ENCODE results near the gene KCTD17.

Gene KCTD17

GRCh38 chr22:37080838-37081237 lies 29.3 kb downstream of the KCTD17 start:
- DNase-seq: no peak

GRCh38 chr22:37082251-37082873 lies 30.8 kb downstream of the KCTD17 start:
- no peak for DNase-seq

- no peak for DNase-seq
Measured at GRCh38 chr22:37083914-37084313, 32.4 kb downstream of the KCTD17 start.

- no peak for DNase-seq
Measured at GRCh38 chr22:37084385-37084784, 32.8 kb downstream of the KCTD17 start.

DNA sequence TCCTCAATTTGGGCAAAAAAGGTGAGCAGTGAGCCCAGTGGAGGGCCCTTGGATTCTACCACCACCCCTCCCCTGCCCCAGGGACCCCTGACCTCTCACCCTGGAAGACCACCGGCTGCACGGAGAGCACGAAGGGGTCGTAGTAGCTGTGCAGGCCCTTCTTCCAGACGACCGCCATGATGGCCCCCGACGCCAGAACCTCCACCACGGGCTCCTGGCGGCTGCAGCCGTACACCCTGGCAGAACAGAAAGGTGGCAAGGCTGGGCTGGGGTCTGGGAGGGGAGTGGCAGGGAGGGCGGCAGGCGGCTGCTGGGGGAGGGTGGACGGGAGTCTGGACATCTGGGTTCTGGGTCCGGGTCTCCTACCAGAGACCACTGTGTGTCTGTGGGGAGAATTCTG lies 34.6 kb downstream of the KCTD17 start:
- no peak for DNase-seq

DNA sequence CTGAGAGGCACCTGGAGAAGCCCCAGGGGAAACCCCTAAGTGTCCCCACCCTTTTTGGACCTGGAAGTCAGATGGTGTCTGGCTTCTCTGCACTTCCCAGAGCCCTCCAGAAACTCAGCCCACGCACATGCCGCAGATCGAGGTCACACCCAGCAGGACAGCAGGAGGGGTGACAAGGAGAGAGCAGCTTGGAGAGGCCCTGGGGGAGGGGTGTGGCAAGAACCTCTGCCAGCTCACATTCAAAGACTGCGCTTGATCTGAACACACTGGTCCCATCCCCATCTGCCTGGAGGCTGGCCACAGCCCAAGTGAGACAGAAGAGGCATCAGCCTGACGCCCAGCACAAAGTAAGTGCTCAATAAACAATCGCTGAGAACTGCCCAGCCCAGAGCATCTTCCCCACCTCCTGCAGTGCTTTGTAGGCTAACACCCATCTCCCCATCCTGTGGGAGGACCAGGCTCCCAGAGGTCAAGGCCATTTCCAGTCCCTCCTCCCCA lies 36.6 kb downstream of the KCTD17 start:
- no peak for DNase-seq

- no peak for DNase-seq
Measured at GRCh38 chr22:37088750-37089408, 37.3 kb downstream of the KCTD17 start.

DNA sequence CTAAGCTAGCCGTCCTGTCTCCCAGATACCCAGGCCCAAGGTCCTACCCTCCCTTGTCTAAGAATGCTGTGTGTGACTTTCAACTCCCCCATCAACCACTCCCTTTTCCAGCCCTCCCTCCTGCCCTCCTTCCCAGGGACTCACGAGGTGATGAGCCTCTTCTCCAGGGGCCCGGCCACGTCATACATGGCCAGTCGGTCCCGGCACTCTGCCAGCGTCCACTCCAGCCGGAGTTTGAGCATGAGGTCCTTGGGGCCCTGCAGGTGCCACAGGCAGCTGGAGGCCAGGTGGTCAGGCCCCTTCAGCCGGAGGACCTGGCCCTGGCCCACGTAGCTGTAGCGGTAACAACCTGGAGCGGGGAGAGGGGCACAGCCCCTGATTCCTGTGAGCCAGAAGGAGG lies 37.9 kb downstream of the KCTD17 start:
- no peak for DNase-seq

DNA sequence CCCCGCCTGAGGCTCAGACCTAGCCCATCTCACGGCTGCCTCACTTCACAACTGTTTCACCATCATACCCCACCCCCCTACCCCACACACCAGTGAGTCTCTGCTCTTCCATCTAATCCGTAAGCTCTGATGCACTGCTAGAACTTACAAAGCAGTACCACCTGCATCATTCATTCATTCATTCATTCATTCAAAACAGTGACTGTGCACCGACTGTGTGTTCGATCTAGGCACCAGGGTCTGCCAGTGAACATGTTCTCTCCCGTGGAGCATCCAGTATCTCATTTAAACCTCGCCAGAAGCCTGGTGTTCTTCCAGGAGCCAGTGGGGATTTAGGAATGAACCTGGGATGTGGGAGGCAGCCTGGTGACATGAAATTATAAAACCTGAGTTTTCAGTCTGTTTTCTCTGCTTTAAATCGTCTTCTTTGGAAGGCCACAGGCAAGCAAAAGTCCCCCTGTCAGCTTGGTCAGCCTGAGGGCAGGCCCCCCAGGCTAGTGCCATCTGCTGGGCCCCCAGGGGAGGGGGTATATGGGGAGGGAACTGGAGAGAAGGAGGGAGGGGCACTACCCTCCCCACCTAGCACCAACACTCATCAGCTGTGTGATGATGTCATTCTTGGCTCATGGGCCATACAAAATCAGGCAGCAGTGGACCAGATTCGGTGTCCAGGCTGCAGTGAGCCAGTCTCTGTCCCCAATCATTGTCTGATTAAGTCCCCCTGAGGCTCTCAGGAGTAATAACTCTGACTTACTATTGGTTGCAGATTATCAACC lies 39.6 kb downstream of the KCTD17 start:
- DNase-seq: no peak

GRCh38 chr22:37091994-37092393 lies 40.5 kb downstream of the KCTD17 start:
- no peak for DNase-seq

DNA sequence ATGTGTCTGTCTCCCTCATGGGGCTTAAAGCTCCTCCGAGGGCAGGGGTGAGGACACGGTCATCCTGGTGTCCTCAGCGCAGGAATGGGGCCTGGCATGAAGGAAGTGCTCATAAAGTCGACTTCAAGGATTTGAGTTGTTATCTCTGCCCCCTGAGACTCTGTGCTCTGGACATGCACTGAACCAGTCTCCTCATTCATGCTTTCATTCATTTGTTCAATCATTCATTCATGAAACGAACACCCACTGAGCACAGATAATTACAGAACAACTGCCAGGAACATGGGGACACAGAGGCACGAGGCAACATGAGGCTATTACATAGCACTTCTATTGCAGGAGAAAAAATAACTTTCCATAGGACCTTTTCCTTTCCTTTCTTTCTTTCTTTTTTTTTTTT lies 41.5 kb downstream of the KCTD17 start:
- no peak for DNase-seq

DNA sequence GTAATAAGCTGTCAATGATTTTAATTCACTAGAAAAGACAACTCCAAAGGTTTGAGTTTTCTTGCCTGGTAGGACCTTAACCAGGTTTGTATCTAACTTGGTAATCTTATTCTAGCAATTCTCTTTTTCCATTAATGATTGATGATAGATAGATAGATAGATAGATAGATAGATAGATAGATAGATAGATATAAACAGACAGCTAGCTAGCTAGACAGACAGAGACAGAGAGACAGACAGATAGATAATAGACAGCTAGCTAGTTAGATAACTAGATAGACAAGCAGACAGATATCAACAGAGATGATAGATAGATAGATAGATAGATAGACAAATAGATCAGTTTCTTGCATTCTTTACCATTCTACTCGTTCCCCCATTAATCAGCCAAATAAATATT lies 42.7 kb downstream of the KCTD17 start:
- no peak for DNase-seq

DNA sequence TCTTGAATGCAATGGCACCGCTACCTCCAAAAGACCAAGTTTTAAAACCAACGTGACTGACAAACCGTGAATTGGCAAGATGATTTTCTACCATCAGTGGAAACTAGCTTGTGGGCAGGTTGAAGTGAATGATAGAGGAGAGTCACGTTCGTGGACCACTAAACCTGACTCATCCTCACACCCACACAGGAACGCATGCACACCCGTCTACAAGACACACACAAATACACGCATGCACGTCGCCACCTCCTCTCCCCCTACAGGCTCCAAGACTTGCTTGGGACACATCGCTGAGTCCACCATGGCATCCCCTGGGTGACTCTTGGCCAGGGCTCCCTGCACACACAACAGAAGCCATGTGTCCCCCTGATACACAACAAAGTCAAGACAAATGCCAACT lies 43.6 kb downstream of the KCTD17 start:
- DNase-seq: peak; percentile 66

GRCh38 chr22:37097346-37097745 lies 45.8 kb downstream of the KCTD17 start:
- DNase-seq: no peak

- DNase-seq: no peak
Measured at GRCh38 chr22:37098976-37099591, 47.5 kb downstream of the KCTD17 start.

DNA sequence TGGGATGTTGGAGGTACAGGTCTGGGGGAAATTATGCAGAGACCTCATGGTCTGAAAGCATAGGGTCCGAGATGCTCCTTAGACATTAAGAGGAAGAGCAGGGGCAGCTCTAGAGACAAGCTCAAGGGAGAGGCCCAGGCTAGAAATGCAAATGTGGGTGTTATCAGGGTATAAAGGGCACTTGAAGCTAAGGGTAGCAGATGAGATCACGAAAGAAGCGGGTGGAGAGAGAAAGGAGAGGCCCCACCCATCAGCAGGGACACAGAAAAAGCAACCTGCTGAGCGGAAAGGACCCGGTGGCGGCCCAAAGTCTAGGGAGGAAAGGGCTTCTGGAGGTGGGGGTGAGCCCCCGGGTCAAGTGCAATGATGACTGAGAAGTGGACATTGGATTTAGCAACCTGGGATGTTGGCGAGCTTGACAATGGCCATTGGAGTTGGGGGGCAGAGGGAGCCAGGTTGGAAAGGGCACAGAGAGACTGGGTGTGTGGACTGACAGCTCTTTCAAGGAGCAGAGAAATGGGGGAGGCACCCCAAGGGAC lies 49.1 kb downstream of the KCTD17 start:
- DNase-seq: no peak

DNA sequence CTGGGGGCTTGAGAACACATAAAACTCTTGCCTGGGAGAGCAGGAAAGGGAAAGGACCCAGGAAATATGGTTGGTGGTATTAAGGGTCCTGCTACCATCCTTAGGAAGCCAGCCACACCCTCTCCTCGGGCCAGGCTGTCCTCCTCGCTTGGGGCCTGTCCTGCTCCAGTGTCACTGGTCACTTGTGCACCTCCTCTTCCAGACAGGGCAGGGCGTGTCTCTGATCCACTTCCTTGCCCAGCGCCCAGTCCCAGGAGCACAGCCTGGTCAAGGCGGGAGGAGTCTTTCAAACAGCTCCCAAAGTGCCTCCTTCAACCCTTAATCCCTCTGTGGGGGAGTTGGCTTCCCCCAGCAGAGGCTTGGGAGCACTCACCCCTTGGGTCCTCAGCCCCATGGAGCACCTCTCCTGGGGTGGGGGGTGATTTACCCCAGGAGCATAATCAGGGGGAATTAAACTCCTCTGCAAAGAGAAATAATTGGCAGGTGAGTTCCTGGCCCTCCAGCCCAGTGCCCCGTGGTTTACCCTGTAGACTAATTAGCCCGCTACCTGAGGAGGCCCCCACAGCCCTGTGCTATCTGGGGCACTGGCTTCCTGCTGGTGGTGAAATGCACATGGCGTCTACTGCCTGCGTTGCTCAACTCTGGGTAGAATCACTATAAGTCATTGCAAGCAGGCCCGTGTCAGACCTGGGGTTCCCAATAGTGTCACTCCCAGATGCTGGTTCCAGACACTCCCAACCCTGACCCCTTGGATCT lies 49.9 kb downstream of the KCTD17 start:
- DNase-seq: no peak

DNA sequence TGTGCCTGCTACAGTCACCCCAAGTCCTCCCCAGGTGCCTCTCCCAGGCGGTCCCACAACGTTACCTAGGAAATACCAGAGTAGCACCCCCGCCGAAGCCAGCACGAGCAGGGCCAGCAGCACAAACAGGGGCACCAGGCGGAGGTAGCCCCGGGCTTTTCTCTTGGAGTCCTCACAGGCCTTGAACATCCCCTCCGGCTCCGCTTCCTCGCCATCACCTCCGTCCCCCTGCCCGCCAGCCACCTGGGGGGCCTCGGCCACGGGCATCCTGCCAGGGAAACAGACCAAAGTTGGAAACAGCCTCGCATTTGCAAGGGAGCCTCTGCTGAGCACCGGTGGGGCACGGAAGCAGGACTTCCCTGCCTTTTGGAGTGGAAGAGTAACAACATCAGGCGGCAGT lies 51.6 kb downstream of the KCTD17 start:
- no peak for DNase-seq

DNA sequence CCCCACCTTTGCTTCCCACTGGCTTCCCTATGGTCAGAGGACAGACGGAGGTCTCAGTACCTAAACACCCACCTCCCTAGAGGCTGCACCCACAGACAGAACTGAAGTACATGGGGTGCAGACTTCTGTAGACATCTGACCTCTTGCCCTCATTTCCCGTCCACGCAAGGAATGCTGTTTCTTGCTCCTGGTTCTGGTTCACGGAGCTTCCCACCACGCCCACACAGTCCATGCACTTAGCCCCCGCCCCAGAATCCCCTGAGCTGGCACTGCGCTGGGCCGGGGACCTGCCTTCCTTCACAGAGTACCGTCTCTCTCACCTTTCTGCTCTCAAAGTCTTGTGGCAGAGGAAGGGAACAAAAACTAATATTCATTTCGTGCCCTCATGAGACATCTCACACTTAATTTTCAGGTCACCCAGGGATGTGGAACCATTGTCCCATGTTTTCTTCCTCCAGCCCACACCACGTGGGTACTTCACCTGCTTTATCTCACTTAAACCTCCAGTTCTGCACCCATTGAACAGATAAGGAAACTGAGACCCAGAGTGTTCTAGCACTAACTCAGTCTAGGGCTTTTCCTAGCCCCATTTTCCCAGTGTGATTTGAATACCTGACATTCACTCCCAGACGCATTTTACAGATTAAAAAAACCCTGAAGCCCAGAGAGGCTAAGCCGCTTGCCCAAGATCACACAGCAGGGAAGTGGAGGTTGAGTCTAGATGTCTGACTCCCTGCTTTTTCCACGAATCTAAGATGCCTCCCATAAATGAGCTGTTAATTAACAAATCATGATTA lies 52.3 kb downstream of the KCTD17 start:
- no peak for DNase-seq

DNA sequence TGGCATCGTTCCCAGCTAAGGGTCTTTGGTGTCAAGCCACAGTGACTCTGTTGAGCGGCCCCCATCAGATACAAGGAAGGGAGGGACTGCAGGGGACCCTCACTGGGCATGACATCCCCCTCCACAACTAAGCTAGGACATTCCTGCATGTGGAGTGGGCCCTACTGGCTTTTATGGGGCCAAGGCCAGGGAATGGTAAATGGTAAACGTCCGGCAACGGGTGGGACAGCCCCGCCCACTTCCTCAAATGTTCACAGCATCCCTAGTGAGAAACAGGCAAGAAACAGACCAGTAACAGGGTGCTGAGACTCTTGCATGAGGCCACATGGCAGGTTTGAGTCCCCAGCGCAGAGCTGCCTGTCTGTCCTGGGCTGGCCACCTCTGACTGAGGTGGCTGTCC lies 53.6 kb downstream of the KCTD17 start:
- DNase-seq: no peak

DNA sequence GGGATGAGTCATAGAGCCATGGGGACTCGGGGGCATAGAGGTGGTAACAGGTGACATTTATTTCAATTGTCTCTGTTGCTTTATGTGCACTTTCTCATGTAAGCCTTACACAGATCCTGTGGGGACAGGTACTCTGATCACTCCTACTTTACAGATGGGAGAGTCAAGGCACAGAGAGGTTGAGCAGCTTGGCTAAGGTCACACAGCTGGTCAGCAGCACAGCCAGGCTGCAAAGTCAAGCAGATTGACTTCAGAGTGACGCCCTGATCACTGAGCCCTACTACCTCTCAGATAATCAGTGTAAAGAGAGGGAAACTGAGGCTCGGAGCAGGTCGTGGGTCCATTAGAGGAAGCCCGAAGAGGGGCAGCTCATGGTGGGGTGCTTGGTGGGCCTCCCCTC lies 54.4 kb downstream of the KCTD17 start:
- DNase-seq: no peak

Measured in activated T-cell treated with anti-CD3 and anti-CD28 coated beads for 4 hours (primary cell).